ENCODE data around the gene SPACA6.

Gene SPACA6

GRCh38 chr19:51686171-51686570, 7.0 kb upstream of the SPACA6 start:
- no peak for DNase-seq (ENCODE audit: extremely low read depth, insufficient read length)
- H3K36me3 ChIP-seq (ENCODE audit: control insufficient read depth, insufficient read depth, low read length): no peaks in the 10 kb centered on the region

GRCh38 chr19:51687791-51688670, 5.1 kb upstream of the SPACA6 start:
- Histone ChIP-seq H3K36me3 (ENCODE audit: control insufficient read depth, insufficient read depth, low read length) (no peaks in the 10 kb centered on the region), H3K27me3 (replicated peaks; ENCODE audit: control insufficient read depth, insufficient read depth, low read length) (no peaks in the 10 kb centered on the region; the same call in none of the 2 replicates), H3K4me3 (replicated peaks; ENCODE audit: low read depth, low read length) (no peak overlapping the region)
- no peak for DNase-seq (ENCODE audit: extremely low read depth, insufficient read length)
- no peak for TF ChIP-seq CTCF (IDR thresholded peaks at IDR 0.05; ENCODE audit: insufficient read depth, low read length, poor library complexity, severe bottlenecking)

More at GRCh38 chr19:51686171-51686570, 7.0 kb upstream of the SPACA6 start:
- H3K27me3 ChIP-seq (replicated peaks; ENCODE audit: control insufficient read depth, insufficient read depth, low read length): no peaks in the 10 kb centered on the region; the same call in none of the 2 replicates
- H3K4me3 ChIP-seq (replicated peaks; ENCODE audit: low read depth, low read length): no peak overlapping the region
- TF ChIP-seq CTCF (IDR thresholded peaks at IDR 0.05; ENCODE audit: insufficient read depth, low read length, poor library complexity, severe bottlenecking): no peak

- no peak for DNase-seq (ENCODE audit: extremely low read depth, insufficient read length)
- Histone ChIP-seq H3K4me3 (replicated peaks; ENCODE audit: low read depth, low read length) (no peak overlapping the region), H3K36me3 (ENCODE audit: control insufficient read depth, insufficient read depth, low read length) (no peaks in the 10 kb centered on the region), H3K27me3 (replicated peaks; ENCODE audit: control insufficient read depth, insufficient read depth, low read length) (no peaks in the 10 kb centered on the region; the same call in none of the 2 replicates)
- TF ChIP-seq CTCF (IDR thresholded peaks at IDR 0.05; ENCODE audit: insufficient read depth, low read length, poor library complexity, severe bottlenecking): no peak
These were observed 4.2 kb upstream of the SPACA6 start for GRCh38 chr19:51688671-51689571.

- no peaks in the 10 kb centered on the region for H3K36me3 ChIP-seq (ENCODE audit: control insufficient read depth, insufficient read depth, low read length)
- no peaks in the 10 kb centered on the region; the same call in none of the 2 replicates for H3K27me3 ChIP-seq (replicated peaks; ENCODE audit: control insufficient read depth, insufficient read depth, low read length)
- no peak overlapping the region for H3K4me3 ChIP-seq (replicated peaks; ENCODE audit: low read depth, low read length)
- no peak for DNase-seq (ENCODE audit: extremely low read depth, insufficient read length)
- TF ChIP-seq CTCF (IDR thresholded peaks at IDR 0.05; ENCODE audit: insufficient read depth, low read length, poor library complexity, severe bottlenecking): no peak
These were observed 3.2 kb upstream of the SPACA6 start for GRCh38 chr19:51689751-51690453.

GRCh38 chr19:51690454-51691073, 2.6 kb upstream of the SPACA6 start:
- DNase-seq (ENCODE audit: extremely low read depth, insufficient read length): no peak
- TF ChIP-seq CTCF (IDR thresholded peaks at IDR 0.05; ENCODE audit: insufficient read depth, low read length, poor library complexity, severe bottlenecking): no peak
- no peaks in the 10 kb centered on the region for H3K36me3 ChIP-seq (ENCODE audit: control insufficient read depth, insufficient read depth, low read length)
- H3K27me3 ChIP-seq (replicated peaks; ENCODE audit: control insufficient read depth, insufficient read depth, low read length): no peaks in the 10 kb centered on the region; the same call in none of the 2 replicates
- peak overlapping the region; percentile 11; the same call in 1 of the 2 replicates for H3K4me3 ChIP-seq (replicated peaks; ENCODE audit: low read depth, low read length)

Data from GM06990 (cell line).